Measurements from ENCODE around the gene MRPL10. TPM values are rescaled to one million over a fixed set of nuclear protein-coding genes. Genes with fewer than 3 reads are reported as not detected.

The MRPL10 gene
- total RNA-seq, 1 experiment from 2014 or later: 67.2 TPM

DNA sequence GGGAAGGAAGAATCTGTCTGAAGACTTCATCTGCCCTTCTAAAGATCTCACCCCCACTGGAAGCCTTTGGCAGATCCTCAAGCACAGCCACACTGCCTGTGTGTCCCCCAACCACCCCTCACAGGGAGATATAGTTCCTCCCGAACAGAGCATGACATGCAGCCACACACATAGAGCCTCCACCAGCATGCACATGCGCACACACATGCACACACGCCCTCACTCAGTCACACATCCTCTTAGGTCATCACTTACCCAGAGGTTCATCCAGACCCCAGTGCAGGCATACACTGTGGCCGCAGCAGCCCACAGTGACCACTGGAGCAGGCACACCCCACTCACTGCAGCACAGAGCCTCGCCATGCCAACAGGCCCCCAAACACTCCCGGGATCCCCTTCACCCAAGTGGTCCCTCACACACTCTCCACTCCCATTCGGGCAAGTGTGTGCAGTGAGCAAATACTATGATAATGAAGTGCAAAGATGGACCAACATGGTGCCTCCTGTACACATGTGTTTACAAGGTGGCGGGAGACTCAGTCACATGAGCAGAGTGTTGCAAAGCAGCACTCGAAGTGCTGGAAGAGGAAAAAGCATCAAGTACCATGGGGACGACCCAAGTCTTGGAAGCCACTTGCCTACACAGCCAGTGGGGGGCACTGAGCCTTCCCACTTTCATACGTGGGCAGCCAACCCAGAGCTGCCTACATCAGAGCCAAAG lies 36.6 kb upstream of the MRPL10 start:
- no peak overlapping the region for H3K4me3 Mint-ChIP-seq
- Histone ChIP-seq H4K8ac (replicated peaks; ENCODE audit: insufficient read length, low read depth, low read length) (no peak overlapping the region), H2AK5ac (ENCODE audit: insufficient read length, low read length) (no peak overlapping the region), H3K4ac (ENCODE audit: low read depth, low read length) (no peak overlapping the region), H3K27ac (ENCODE audit: insufficient read length, low read depth, low read length) (no peak overlapping the region), H2BK12ac (ENCODE audit: insufficient read length, low read depth, low read length) (no peak overlapping the region), H2BK120ac (ENCODE audit: low read depth, low read length, poor library complexity, severe bottlenecking) (no peak overlapping the region), H3K9me3 (ENCODE audit: control insufficient read depth, low read depth, low read length) (no peaks in the 10 kb centered on the region), H4K91ac (ENCODE audit: insufficient read length, low read depth, low read length) (no peak overlapping the region), H3K23ac (ENCODE audit: insufficient read length, low read depth, low read length) (no peak overlapping the region), H3K4me2 (ENCODE audit: insufficient read depth, insufficient read length, low read length) (no peak overlapping the region), H2BK20ac (ENCODE audit: low read depth, low read length, poor library complexity, severe bottlenecking) (no peak overlapping the region), H4K20me1 (ENCODE audit: control insufficient read depth, insufficient read depth, insufficient read length) (no peaks in the 10 kb centered on the region), H3K9ac (ENCODE audit: extremely low read depth, insufficient read length, low read length) (no peak overlapping the region), H3T11ph (ENCODE audit: low read length) (no peak overlapping the region), H3K4me1 (ENCODE audit: insufficient read depth, low read length) (peaks cover 3% of the 10 kb centered on the region; the same call in 1 of the 2 replicates), H3K14ac (ENCODE audit: insufficient read depth, low read length) (no peak overlapping the region), H3K18ac (ENCODE audit: insufficient read length, low read depth, low read length) (no peak overlapping the region), H3K27me3 (ENCODE audit: insufficient read depth, low read length) (peaks cover 7% of the 10 kb centered on the region; the same call in 1 of the 2 replicates), H2BK5ac (ENCODE audit: insufficient read length, low read length) (no peak overlapping the region), H3K79me1 (ENCODE audit: insufficient read depth, low read depth, low read length, poor library complexity, severe bottlenecking) (no peaks in the 10 kb centered on the region), H3K79me2 (ENCODE audit: insufficient read depth, low read length) (no peaks in the 10 kb centered on the region), H2BK15ac (ENCODE audit: low read depth, low read length) (no peak overlapping the region), H2AFZ (ENCODE audit: low read length) (no peak overlapping the region), H3K23me2 (ENCODE audit: insufficient read length, low read depth, low read length, poor library complexity, severe bottlenecking) (peaks cover 11% of the 10 kb centered on the region), H4K5ac (ENCODE audit: insufficient read length, low read depth, low read length) (no peak overlapping the region), H3K56ac (ENCODE audit: insufficient read length, low read depth, low read length) (no peak overlapping the region)
- no peak overlapping the region for H3K27ac Mint-ChIP-seq
- H3K36me3 Mint-ChIP-seq (ENCODE audit: insufficient read depth in 1 of 3, low read depth in 3 of 3): no peaks in the 10 kb centered on the region
- DNase-seq: no peak
- H3K4me1 Mint-ChIP-seq: peaks cover 26 to 28% of the 10 kb centered on the region in 2 experiments
- TF ChIP-seq CTCF (conservative IDR thresholded peaks at IDR 0.05): no peak
- peaks cover 86% of the 10 kb centered on the region for H3K27me3 Mint-ChIP-seq (ENCODE audit: low read depth)
- no peaks in the 10 kb centered on the region; a peak in 1 of 5 replicates for H3K9me3 Mint-ChIP-seq
- no CpG with 5 or more reads among the region's 11 CpGs for WGBS (ENCODE audit: extremely low coverage, insufficient read length, low lambda C conversion rate)

Measured in H9 (cell line).